ENCODE measurements around the gene MCUR1. TPM values are rescaled to one million over a fixed set of nuclear protein-coding genes. Genes with fewer than 3 reads are reported as not detected.

The MCUR1 gene
- polyA plus RNA-seq, 3 donors, result 2.4 to 7.8 (median 5.2) TPM

DNA sequence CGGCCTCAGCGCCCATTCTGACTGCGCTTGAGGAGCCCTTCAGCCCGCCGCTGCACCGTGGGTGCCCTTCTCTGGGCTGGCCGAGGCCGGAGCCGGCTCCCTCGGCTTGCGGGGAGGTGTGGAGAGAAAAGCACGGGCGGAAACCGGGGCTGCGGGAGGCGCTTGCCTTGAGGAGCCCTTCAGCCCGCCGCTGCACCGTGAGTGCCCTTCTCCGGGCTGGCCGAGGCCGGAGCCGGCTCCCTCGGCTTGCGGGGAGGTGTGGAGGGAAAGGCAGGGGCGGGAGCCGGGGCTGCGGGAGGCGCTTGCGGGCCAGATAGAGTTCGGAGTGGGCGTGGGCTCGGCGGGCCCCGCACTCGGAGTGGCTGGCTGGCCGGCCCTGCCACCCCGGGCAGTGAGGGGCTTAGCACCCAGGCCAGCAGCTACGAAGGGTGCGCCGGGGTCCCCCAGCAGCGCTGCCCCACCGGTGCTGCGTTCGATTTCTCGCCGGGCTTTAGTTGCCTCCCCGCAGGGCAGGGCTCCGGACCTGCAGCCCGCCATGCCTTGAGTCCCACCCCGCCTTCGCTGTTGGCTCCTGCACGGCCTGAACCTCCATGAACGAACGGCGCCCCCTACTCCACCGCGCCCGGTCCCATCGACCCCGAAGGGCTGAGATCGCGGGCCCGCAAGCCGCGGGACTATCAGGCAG is 45.7 kb upstream of the MCUR1 start:
- no peak for DNase-seq
- Mint-ChIP-seq H3K4me3 (peak overlapping the region; percentile 34 to 78), H3K4me1 (peaks cover 19% of the 10 kb centered on the region), H3K27me3 (ENCODE audit: low read depth in 3 of 3) (peaks cover 22 to 29% (median 27%) of the 10 kb centered on the region in 3 donors), H3K9me3 (peaks cover 5 to 18% (median 15%) of the 10 kb centered on the region in 7 donors), H3K27ac (no peak overlapping the region), H3K36me3 (peaks cover 4 to 7% of the 10 kb centered on the region in 2 donors)
- intact Hi-C loops (cut with micrococcal nuclease), result no loop called here
- H4K20me1 ChIP-seq (ENCODE audit: insufficient read depth, low read length), result no peaks in the 10 kb centered on the region
- H3K36me3 ChIP-seq (replicated peaks in 1 of 2; ENCODE audit: control insufficient read depth in 1 of 2, insufficient read depth in 2 of 2, low read length in 2 of 2), result no peaks in the 10 kb centered on the region
- WGBS (ENCODE audit: insufficient coverage), result 28% methylated on average over 66 of the region's 66 CpGs
- H3K4me1 ChIP-seq (ENCODE audit: control insufficient read depth in 1 of 2, insufficient read depth in 2 of 2, low read length in 2 of 2), result peaks cover 12 to 13% of the 10 kb centered on the region in 2 donors
- H3K4me3 ChIP-seq (replicated peaks in 1 of 3; ENCODE audit: low read depth in 2 of 3, low read length in 3 of 3), result peak overlapping the region in 2 of 3 experiments; percentile 5 to 50
- H3K9ac ChIP-seq (ENCODE audit: insufficient read depth, low read length, poor library complexity, severe bottlenecking), result no peak overlapping the region
- H3K27ac ChIP-seq (ENCODE audit: low read depth in 1 of 2, low read length in 2 of 2), result no peak overlapping the region
- no peaks in the 10 kb centered on the region for H3K79me2 ChIP-seq (ENCODE audit: insufficient read depth, low read length)
- TF ChIP-seq, protein P1, sequence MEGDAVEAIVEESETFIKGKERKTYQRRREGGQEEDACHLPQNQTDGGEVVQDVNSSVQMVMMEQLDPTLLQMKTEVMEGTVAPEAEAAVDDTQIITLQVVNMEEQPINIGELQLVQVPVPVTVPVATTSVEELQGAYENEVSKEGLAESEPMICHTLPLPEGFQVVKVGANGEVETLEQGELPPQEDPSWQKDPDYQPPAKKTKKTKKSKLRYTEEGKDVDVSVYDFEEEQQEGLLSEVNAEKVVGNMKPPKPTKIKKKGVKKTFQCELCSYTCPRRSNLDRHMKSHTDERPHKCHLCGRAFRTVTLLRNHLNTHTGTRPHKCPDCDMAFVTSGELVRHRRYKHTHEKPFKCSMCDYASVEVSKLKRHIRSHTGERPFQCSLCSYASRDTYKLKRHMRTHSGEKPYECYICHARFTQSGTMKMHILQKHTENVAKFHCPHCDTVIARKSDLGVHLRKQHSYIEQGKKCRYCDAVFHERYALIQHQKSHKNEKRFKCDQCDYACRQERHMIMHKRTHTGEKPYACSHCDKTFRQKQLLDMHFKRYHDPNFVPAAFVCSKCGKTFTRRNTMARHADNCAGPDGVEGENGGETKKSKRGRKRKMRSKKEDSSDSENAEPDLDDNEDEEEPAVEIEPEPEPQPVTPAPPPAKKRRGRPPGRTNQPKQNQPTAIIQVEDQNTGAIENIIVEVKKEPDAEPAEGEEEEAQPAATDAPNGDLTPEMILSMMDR (IDR thresholded peaks at IDR 0.05), result no peak
- H3K27me3 ChIP-seq (ENCODE audit: control insufficient read depth in 2 of 2, insufficient read depth in 2 of 2, low read length in 2 of 2), result peaks cover 24 to 35% of the 10 kb centered on the region in 2 donors
- H3K9me3 ChIP-seq (replicated peaks in 1 of 2; ENCODE audit: control insufficient read depth in 1 of 2, insufficient read depth in 1 of 2, low read length in 2 of 2), result peaks cover 9 to 12% of the 10 kb centered on the region in 2 donors
- peak overlapping the region; percentile 53 for H2AFZ ChIP-seq (ENCODE audit: insufficient read depth, low read depth, low read length, poor library complexity, severe bottlenecking)
- H3K4me2 ChIP-seq (replicated peaks; ENCODE audit: extremely low read depth, low read length, poor library complexity, severe bottlenecking), result peak overlapping the region; percentile 63

DNA sequence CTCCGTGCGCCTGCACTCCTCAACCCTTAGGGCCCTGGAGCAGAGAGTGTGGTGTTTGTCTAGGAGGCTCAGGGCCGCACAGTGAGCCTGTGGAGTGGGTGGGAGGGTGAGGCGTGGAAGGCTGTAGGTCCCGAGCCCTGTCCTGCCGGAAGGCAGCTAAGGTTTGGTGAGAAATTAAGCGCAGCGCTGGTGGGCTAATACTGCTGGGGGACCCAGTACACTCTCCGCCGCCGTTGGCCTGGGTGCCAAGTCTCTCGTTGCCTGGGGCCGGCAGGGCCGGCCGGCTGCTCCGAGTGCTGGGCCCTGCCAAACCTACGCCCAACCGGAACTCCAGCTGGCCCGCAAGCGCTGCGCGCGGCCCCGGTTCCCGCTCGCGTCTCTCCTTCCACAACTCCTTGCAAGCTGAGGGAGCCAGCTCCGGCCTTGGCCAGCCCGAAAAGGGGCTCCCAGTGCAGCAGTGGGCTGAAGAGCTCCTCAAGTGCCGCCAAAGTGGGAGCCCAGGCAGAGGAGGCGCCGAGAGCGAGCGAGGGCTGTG is 40.4 kb upstream of the MCUR1 start:
- H3K4me1 Mint-ChIP-seq, result peaks cover 8% of the 10 kb centered on the region
- peaks cover 11 to 18% of the 10 kb centered on the region in 2 donors for H3K27me3 ChIP-seq (ENCODE audit: control insufficient read depth in 2 of 2, insufficient read depth in 2 of 2, low read length in 2 of 2)
- H3K27ac Mint-ChIP-seq, result no peak overlapping the region
- H3K4me2 ChIP-seq (replicated peaks; ENCODE audit: extremely low read depth, low read length, poor library complexity, severe bottlenecking), result no peak overlapping the region
- DNase-seq, result no peak
- H3K27me3 Mint-ChIP-seq (ENCODE audit: low read depth in 3 of 3), result peaks cover 10 to 19% (median 10%) of the 10 kb centered on the region in 3 donors
- intact Hi-C loops (cut with micrococcal nuclease), result no loop called here
- H3K4me1 ChIP-seq (ENCODE audit: control insufficient read depth in 1 of 2, insufficient read depth in 2 of 2, low read length in 2 of 2), result peaks cover 3% of the 10 kb centered on the region in 2 donors
- 86% methylated on average over 21 of the region's 34 CpGs for WGBS (ENCODE audit: insufficient coverage)
- H3K9me3 Mint-ChIP-seq, result peaks cover 0 to 12% (median 4%) of the 10 kb centered on the region in 7 donors
- H4K20me1 ChIP-seq (ENCODE audit: insufficient read depth, low read length), result no peaks in the 10 kb centered on the region
- H3K9me3 ChIP-seq (replicated peaks in 1 of 2; ENCODE audit: control insufficient read depth in 1 of 2, insufficient read depth in 1 of 2, low read length in 2 of 2), result no peaks in the 10 kb centered on the region
- TF ChIP-seq, protein P1 (IDR thresholded peaks at IDR 0.05), result no peak
- H3K79me2 ChIP-seq (ENCODE audit: insufficient read depth, low read length), result no peaks in the 10 kb centered on the region
- no peak overlapping the region for H3K27ac ChIP-seq (ENCODE audit: low read depth in 1 of 2, low read length in 2 of 2)
- no peak overlapping the region for H3K4me3 Mint-ChIP-seq
- no peak overlapping the region for H3K9ac ChIP-seq (ENCODE audit: insufficient read depth, low read length, poor library complexity, severe bottlenecking)
- H2AFZ ChIP-seq (ENCODE audit: insufficient read depth, low read depth, low read length, poor library complexity, severe bottlenecking), result no peak overlapping the region
- no peak overlapping the region for H3K4me3 ChIP-seq (replicated peaks in 1 of 3; ENCODE audit: low read depth in 2 of 3, low read length in 3 of 3)
- peaks cover 0 to 2% of the 10 kb centered on the region in 2 donors for H3K36me3 Mint-ChIP-seq
- no peaks in the 10 kb centered on the region for H3K36me3 ChIP-seq (replicated peaks in 1 of 2; ENCODE audit: control insufficient read depth in 1 of 2, insufficient read depth in 2 of 2, low read length in 2 of 2)

Measured in CD14-positive monocyte (primary cell).